Smooth muscle cell (in vitro differentiated cells): Measurements from ENCODE around the gene MAP1A. TPM values are rescaled to one million over a fixed set of nuclear protein-coding genes. Genes with fewer than 3 reads are reported as not detected.
"Not testable (repeated sequence)": the region's sequence is repeated elsewhere in the genome, so short reads cannot be mapped to it uniquely, and the experiment has no call there.

Experiments used
- DNase-seq: peaks from one replicate; lab custom pipeline; 2025; ENCODE audit not compliant: unreplicated experiment; lab: John Stamatoyannopoulos, UW
- H2AFZ ChIP-seq: fragments of 200-600 bp; sonication (generic); 2 replicates; pipeline ENCODE4 v1.6.0; 2016; ENCODE audit warnings: antibody characterized with exemption, low read depth, mild to moderate bottlenecking
- H3F3A ChIP-seq: fragments of 200-600 bp; sonication (generic); 2 replicates; pipeline ENCODE4 v1.6.0; 2017; ENCODE audit warnings: antibody characterized with exemption, low read depth
- H3K27ac ChIP-seq: fragments of 200-600 bp; sonication (generic); 2 replicates; pipeline ENCODE4 v1.5.1; 2016; ENCODE audit warnings: low read depth, mild to moderate bottlenecking
- H3K27me3 ChIP-seq: fragments of 200-600 bp; sonication (generic); 2 replicates; pipeline ENCODE4 v1.6.1; 2016; ENCODE audit warnings: low read depth, mild to moderate bottlenecking
- H3K36me3 ChIP-seq: fragments of 200-600 bp; sonication (generic); 2 replicates; pipeline ENCODE4 v1.5.1; 2016; ENCODE audit warnings: low read depth
- H3K4me1 ChIP-seq: fragments of 200-600 bp; sonication (generic); 2 replicates; pipeline ENCODE4 v1.5.1; 2016; ENCODE audit warnings: low read depth
- H3K4me2 ChIP-seq: fragments of 200-600 bp; sonication (generic); 2 replicates; pipeline ENCODE4 v1.6.0; 2016; ENCODE audit warnings: mild to moderate bottlenecking
- H3K4me3 ChIP-seq: fragments of 200-600 bp; sonication (generic); 2 replicates; pipeline ENCODE4 v1.5.1; 2016; ENCODE audit warnings: mild to moderate bottlenecking
- H3K79me2 ChIP-seq: fragments of 200-600 bp; sonication (generic); 2 replicates; pipeline ENCODE4 v1.6.0; 2016; ENCODE audit warnings: low read depth, mild to moderate bottlenecking
- H3K9ac ChIP-seq: fragments of 200-600 bp; sonication (generic); 2 replicates; pipeline ENCODE4 v1.6.0; 2016; ENCODE audit warnings: low read depth
- H3K9me3 ChIP-seq: fragments of 200-600 bp; sonication (generic); replicated peaks from 2 replicates; pipeline ENCODE4 v1.5.1; 2016; ENCODE audit warnings: low read depth
- H4K20me1 ChIP-seq: fragments of 200-600 bp; sonication (generic); 2 replicates; pipeline ENCODE4 v1.6.0; 2016; ENCODE audit warnings: low read depth
- WGBS: methylation state at CpG from one replicate; pipeline ENCODE4 v1.1.7; 2016; ENCODE audit warnings: low lambda C conversion rate; 5-methylcytosine and 5-hydroxymethylcytosine counted together
- polyA plus RNA-seq: library from polyadenylated mRNA; unstranded; fragments of >200 nt; fragmentation: Nextera tagmentation; extraction: Ambion mirVana; gene quantifications from 2 replicates; pipeline ENCODE4 v1.2.1, GENCODE V29; 2016
- total RNA-seq: library from RNA; depleted of rRNA; stranded (reverse); fragments of >200 nt; gene quantifications from 2 replicates; pipeline ENCODE4 v1.2.3, GENCODE V29; 2014
- TF ChIP-seq, protein P1 (sequence below): fragments of 200-600 bp; sonication (generic); IDR thresholded peaks from 2 replicates; pipeline ENCODE4 v1.5.1; 2017; ENCODE audit warnings: borderline replicate concordance, mild to moderate bottlenecking, antibody characterized with exemption; ENCODE audit not compliant: insufficient read depth, poor library complexity, severe bottlenecking

Gene MAP1A
- total and polyA plus RNA-seq, 2 experiments from 2014 or later: 14.6 to 27.1 TPM

DNA sequence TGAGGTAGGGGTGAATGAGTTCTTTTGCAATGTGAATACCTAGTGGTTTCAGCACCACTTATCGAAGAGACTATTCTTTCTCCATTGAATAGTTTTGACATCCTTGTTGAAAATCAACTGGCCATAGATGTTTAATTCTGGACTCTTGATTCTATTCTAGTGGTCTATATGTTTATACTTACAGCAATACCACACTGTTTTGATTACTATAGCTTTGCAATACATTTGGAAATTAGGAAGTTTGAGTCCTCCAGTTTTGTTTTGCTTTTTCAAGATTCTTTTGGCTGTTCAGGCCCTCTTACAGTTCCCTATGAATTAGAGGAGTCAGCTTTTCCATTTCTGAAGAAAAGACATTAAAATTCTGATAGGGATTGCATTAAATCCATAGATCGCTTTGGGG is 30.1 kb downstream of the MAP1A start:
- 99% methylated on average over 2 of the region's 2 CpGs for WGBS

DNA sequence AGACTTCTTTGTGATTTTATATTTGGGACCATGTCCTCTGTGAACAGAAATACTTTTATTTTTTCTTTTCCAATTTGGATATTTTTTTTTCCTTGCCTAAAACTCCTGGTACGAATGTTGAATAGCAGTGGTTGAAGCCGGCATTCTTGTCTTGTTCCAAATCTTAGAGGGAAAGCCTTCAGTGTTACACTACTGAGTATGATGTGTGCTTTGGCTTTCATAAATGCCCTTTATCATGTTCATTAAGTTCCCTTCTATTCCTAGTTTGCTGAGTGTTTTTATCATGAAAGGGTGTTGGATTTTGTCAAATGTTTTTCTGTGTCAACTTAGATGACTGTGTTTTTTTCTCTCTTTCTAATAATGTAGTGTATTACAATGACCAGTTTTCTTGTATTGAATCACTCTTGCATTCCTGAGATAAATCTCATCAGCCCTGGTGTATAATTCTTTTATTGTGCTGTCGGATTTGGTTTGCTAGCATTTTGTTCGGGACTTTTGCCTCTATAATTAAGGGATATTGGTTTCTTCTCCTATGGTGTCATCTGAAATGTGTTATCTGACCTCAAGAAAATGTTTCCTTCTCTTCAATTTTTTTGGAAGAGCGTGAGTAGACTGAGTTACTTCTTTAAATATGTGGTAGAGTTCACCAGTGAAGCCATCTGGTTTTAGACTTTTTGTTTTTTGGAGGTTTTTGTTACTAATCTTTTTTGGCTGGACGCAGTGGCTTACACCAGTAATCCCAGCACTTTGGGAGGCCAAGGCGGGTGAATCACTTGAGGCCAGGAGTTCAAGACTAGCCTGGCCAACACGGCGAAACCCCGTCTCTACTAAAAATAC is 33.3 kb downstream of the MAP1A start:
- H3K9ac ChIP-seq: no peak overlapping the region
- no peaks in the 10 kb centered on the region for H3F3A ChIP-seq
- H3K79me2 ChIP-seq: no peaks in the 10 kb centered on the region
- no peak overlapping the region for H3K27ac ChIP-seq
- no peak overlapping the region for H3K4me2 ChIP-seq
- no peaks in the 10 kb centered on the region for H4K20me1 ChIP-seq
- no peak for DNase-seq
- H2AFZ ChIP-seq: no peak overlapping the region
- H3K27me3 ChIP-seq: no peaks in the 10 kb centered on the region
- no peak overlapping the region for H3K4me3 ChIP-seq
- no peaks in the 10 kb centered on the region for H3K4me1 ChIP-seq
- TF ChIP-seq, protein P1, sequence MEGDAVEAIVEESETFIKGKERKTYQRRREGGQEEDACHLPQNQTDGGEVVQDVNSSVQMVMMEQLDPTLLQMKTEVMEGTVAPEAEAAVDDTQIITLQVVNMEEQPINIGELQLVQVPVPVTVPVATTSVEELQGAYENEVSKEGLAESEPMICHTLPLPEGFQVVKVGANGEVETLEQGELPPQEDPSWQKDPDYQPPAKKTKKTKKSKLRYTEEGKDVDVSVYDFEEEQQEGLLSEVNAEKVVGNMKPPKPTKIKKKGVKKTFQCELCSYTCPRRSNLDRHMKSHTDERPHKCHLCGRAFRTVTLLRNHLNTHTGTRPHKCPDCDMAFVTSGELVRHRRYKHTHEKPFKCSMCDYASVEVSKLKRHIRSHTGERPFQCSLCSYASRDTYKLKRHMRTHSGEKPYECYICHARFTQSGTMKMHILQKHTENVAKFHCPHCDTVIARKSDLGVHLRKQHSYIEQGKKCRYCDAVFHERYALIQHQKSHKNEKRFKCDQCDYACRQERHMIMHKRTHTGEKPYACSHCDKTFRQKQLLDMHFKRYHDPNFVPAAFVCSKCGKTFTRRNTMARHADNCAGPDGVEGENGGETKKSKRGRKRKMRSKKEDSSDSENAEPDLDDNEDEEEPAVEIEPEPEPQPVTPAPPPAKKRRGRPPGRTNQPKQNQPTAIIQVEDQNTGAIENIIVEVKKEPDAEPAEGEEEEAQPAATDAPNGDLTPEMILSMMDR: no peak
- 75% methylated on average over 10 of the region's 10 CpGs for WGBS
- peaks cover 4% of the 10 kb centered on the region for H3K9me3 ChIP-seq
- no peaks in the 10 kb centered on the region for H3K36me3 ChIP-seq

More for the DNA sequence above, 30.1 kb downstream of the MAP1A start:
- TF ChIP-seq, protein P1: no peak
- Histone ChIP-seq H3K27ac (no peak overlapping the region), H2AFZ (no peak overlapping the region), H3K4me1 (no peaks in the 10 kb centered on the region), H3F3A (no peaks in the 10 kb centered on the region), H3K79me2 (no peaks in the 10 kb centered on the region), H4K20me1 (no peaks in the 10 kb centered on the region), H3K9ac (no peak overlapping the region), H3K27me3 (no peaks in the 10 kb centered on the region), H3K4me3 (no peak overlapping the region), H3K36me3 (no peaks in the 10 kb centered on the region), H3K4me2 (no peak overlapping the region), H3K9me3 (peaks cover 4% of the 10 kb centered on the region)
- no peak for DNase-seq

- Histone ChIP-seq H3K79me2 (no peaks in the 10 kb centered on the region), H3K36me3 (no peaks in the 10 kb centered on the region), H4K20me1 (no peaks in the 10 kb centered on the region), H3K4me2 (no peak overlapping the region), H3K4me3 (no peak overlapping the region), H3K27ac (no peak overlapping the region), H3K9ac (no peak overlapping the region), H3K27me3 (no peaks in the 10 kb centered on the region), H3K4me1 (no peaks in the 10 kb centered on the region), H3K9me3 (peaks cover 4% of the 10 kb centered on the region), H2AFZ (no peak overlapping the region), H3F3A (no peaks in the 10 kb centered on the region)
- TF ChIP-seq, protein P1: no peak
- 98% methylated on average over 4 of the region's 4 CpGs for WGBS
- DNase-seq: no peak
These were observed 34.8 kb downstream of the MAP1A start for GRCh38 chr15:43552256-43552655.

GRCh38 chr15:43552986-43553385 is 35.6 kb downstream of the MAP1A start:
- H3K4me2 ChIP-seq: no peak overlapping the region
- no peaks in the 10 kb centered on the region for H4K20me1 ChIP-seq
- no peaks in the 10 kb centered on the region for H3K79me2 ChIP-seq
- H3K4me1 ChIP-seq: no peaks in the 10 kb centered on the region
- 88% methylated on average over 2 of the region's 2 CpGs for WGBS
- DNase-seq: no peak
- no peak overlapping the region for H3K27ac ChIP-seq
- H3K9ac ChIP-seq: no peak overlapping the region
- no peaks in the 10 kb centered on the region for H3K27me3 ChIP-seq
- H2AFZ ChIP-seq: no peak overlapping the region
- no peaks in the 10 kb centered on the region for H3K36me3 ChIP-seq
- no peaks in the 10 kb centered on the region for H3K9me3 ChIP-seq
- H3F3A ChIP-seq: no peaks in the 10 kb centered on the region
- TF ChIP-seq, protein P1: no peak
- no peak overlapping the region for H3K4me3 ChIP-seq

GRCh38 chr15:43562753-43563152 is 45.3 kb downstream of the MAP1A start:
- H3K4me2 ChIP-seq, H2AFZ ChIP-seq, H3K9me3 ChIP-seq, H3K36me3 ChIP-seq, H4K20me1 ChIP-seq, H3K27ac ChIP-seq, DNase-seq, H3K9ac ChIP-seq, H3K27me3 ChIP-seq, H3K4me1 ChIP-seq, H3K4me3 ChIP-seq, H3K79me2 ChIP-seq, H3F3A ChIP-seq: not testable (repeated sequence)
- 100% methylated on average over 2 of the region's 3 CpGs for WGBS

- not testable (repeated sequence) for H3K9ac ChIP-seq, H3K4me2 ChIP-seq, H3F3A ChIP-seq, H3K4me3 ChIP-seq, H3K9me3 ChIP-seq, DNase-seq, H4K20me1 ChIP-seq, H2AFZ ChIP-seq, H3K27ac ChIP-seq, H3K36me3 ChIP-seq, H3K27me3 ChIP-seq, H3K79me2 ChIP-seq, H3K4me1 ChIP-seq
- WGBS: no CpG with 5 or more reads among the region's 8 CpGs
These were observed 46.4 kb downstream of the MAP1A start for GRCh38 chr15:43563793-43564192.
